Smooth muscle cell (in vitro differentiated cells): ENCODE data around the gene TAPBPL. TPM values are rescaled to one million over a fixed set of nuclear protein-coding genes. Genes with fewer than 3 reads are reported as not detected.
"Not testable (repeated sequence)": the region's sequence is repeated elsewhere in the genome, so short reads cannot be mapped to it uniquely, and the experiment has no call there.

ENCODE experiments used
- DNase-seq: peaks from one replicate; lab custom pipeline; 2025; ENCODE audit not compliant: unreplicated experiment; lab: John Stamatoyannopoulos, UW
- H2AFZ ChIP-seq: fragments of 200-600 bp; sonication (generic); 2 replicates; pipeline ENCODE4 v1.6.0; 2016; ENCODE audit warnings: antibody characterized with exemption, low read depth, mild to moderate bottlenecking
- H3F3A ChIP-seq: fragments of 200-600 bp; sonication (generic); 2 replicates; pipeline ENCODE4 v1.6.0; 2017; ENCODE audit warnings: antibody characterized with exemption, low read depth
- H3K27ac ChIP-seq: fragments of 200-600 bp; sonication (generic); 2 replicates; pipeline ENCODE4 v1.5.1; 2016; ENCODE audit warnings: low read depth, mild to moderate bottlenecking
- H3K27me3 ChIP-seq: fragments of 200-600 bp; sonication (generic); 2 replicates; pipeline ENCODE4 v1.6.1; 2016; ENCODE audit warnings: low read depth, mild to moderate bottlenecking
- H3K36me3 ChIP-seq: fragments of 200-600 bp; sonication (generic); 2 replicates; pipeline ENCODE4 v1.5.1; 2016; ENCODE audit warnings: low read depth
- H3K4me1 ChIP-seq: fragments of 200-600 bp; sonication (generic); 2 replicates; pipeline ENCODE4 v1.5.1; 2016; ENCODE audit warnings: low read depth
- H3K4me2 ChIP-seq: fragments of 200-600 bp; sonication (generic); 2 replicates; pipeline ENCODE4 v1.6.0; 2016; ENCODE audit warnings: mild to moderate bottlenecking
- H3K4me3 ChIP-seq: fragments of 200-600 bp; sonication (generic); 2 replicates; pipeline ENCODE4 v1.5.1; 2016; ENCODE audit warnings: mild to moderate bottlenecking
- H3K79me2 ChIP-seq: fragments of 200-600 bp; sonication (generic); 2 replicates; pipeline ENCODE4 v1.6.0; 2016; ENCODE audit warnings: low read depth, mild to moderate bottlenecking
- H3K9ac ChIP-seq: fragments of 200-600 bp; sonication (generic); 2 replicates; pipeline ENCODE4 v1.6.0; 2016; ENCODE audit warnings: low read depth
- H3K9me3 ChIP-seq: fragments of 200-600 bp; sonication (generic); replicated peaks from 2 replicates; pipeline ENCODE4 v1.5.1; 2016; ENCODE audit warnings: low read depth
- H4K20me1 ChIP-seq: fragments of 200-600 bp; sonication (generic); 2 replicates; pipeline ENCODE4 v1.6.0; 2016; ENCODE audit warnings: low read depth
- WGBS: methylation state at CpG from one replicate; pipeline ENCODE4 v1.1.7; 2016; ENCODE audit warnings: low lambda C conversion rate; 5-methylcytosine and 5-hydroxymethylcytosine counted together
- polyA plus RNA-seq: library from polyadenylated mRNA; unstranded; fragments of >200 nt; fragmentation: Nextera tagmentation; extraction: Ambion mirVana; gene quantifications from 2 replicates; pipeline ENCODE4 v1.2.1, GENCODE V29; 2016
- total RNA-seq: library from RNA; depleted of rRNA; stranded (reverse); fragments of >200 nt; gene quantifications from 2 replicates; pipeline ENCODE4 v1.2.3, GENCODE V29; 2014
- TF ChIP-seq, protein P1 (sequence below): fragments of 200-600 bp; sonication (generic); IDR thresholded peaks from 2 replicates; pipeline ENCODE4 v1.5.1; 2017; ENCODE audit warnings: borderline replicate concordance, mild to moderate bottlenecking, antibody characterized with exemption; ENCODE audit not compliant: insufficient read depth, poor library complexity, severe bottlenecking

Gene TAPBPL
- total and polyA plus RNA-seq, 2 experiments from 2014 or later: 0.85 to 3.2 TPM

- no peaks in the 10 kb centered on the region for H3F3A ChIP-seq
- H3K27ac ChIP-seq: no peak overlapping the region
- no peaks in the 10 kb centered on the region for H3K4me1 ChIP-seq
- no peaks in the 10 kb centered on the region for H3K36me3 ChIP-seq
- no peaks in the 10 kb centered on the region for H3K79me2 ChIP-seq
- no peaks in the 10 kb centered on the region for H3K27me3 ChIP-seq
- no peaks in the 10 kb centered on the region for H4K20me1 ChIP-seq
- H3K9me3 ChIP-seq: no peaks in the 10 kb centered on the region
- no peak overlapping the region for H3K4me2 ChIP-seq
- TF ChIP-seq, protein P1, sequence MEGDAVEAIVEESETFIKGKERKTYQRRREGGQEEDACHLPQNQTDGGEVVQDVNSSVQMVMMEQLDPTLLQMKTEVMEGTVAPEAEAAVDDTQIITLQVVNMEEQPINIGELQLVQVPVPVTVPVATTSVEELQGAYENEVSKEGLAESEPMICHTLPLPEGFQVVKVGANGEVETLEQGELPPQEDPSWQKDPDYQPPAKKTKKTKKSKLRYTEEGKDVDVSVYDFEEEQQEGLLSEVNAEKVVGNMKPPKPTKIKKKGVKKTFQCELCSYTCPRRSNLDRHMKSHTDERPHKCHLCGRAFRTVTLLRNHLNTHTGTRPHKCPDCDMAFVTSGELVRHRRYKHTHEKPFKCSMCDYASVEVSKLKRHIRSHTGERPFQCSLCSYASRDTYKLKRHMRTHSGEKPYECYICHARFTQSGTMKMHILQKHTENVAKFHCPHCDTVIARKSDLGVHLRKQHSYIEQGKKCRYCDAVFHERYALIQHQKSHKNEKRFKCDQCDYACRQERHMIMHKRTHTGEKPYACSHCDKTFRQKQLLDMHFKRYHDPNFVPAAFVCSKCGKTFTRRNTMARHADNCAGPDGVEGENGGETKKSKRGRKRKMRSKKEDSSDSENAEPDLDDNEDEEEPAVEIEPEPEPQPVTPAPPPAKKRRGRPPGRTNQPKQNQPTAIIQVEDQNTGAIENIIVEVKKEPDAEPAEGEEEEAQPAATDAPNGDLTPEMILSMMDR: no peak
- no peak for DNase-seq
- no peak overlapping the region for H2AFZ ChIP-seq
- WGBS: 83% methylated on average over 23 of the region's 23 CpGs
- no peak overlapping the region for H3K9ac ChIP-seq
- no peak overlapping the region for H3K4me3 ChIP-seq
Measured at GRCh38 chr12:6425590-6426531, 26.0 kb upstream of the TAPBPL start.

DNA sequence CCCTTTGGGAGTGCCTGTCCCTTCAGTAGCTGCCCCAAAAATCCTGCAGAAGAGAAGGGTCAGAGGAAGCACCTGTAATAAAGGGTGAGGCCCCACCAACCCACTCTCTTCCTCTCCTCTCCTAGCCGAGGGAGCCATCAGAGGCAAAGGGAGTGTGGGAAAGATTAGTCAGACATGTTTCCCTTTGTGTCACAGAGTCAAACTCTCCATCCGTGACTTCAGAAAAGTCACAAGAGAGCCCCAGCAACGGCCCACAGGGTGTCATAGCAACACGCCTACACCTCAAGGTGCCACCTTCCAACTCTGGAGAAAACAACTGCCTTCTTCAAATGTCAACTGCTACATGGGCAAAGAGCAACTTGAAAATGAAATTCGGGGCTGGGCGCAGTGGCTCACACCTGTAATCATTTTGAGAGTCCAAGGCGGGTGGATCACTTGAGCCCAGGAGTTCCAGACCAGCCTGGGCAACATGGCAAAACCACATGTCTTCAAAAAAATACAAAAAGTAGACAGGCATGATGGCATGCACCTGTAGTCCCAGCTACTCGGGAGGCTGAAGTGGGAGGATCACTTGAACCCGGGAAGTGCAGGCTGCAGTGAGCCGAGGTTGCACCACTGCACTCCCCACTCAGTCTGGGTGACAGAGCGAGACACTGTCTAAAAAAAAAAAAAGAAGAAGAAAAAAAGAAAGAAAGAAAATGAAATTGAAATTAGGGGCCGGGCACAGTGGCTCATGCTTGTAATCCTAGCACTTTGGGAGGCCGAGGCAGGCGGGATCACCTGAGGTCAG, 24.8 kb upstream of the TAPBPL start:
- Histone ChIP-seq H3K4me1 (no peaks in the 10 kb centered on the region), H3K9me3 (no peaks in the 10 kb centered on the region), H3F3A (peaks cover 9% of the 10 kb centered on the region), H3K79me2 (no peaks in the 10 kb centered on the region), H3K27me3 (no peaks in the 10 kb centered on the region), H3K27ac (no peak overlapping the region), H4K20me1 (no peaks in the 10 kb centered on the region), H3K36me3 (no peaks in the 10 kb centered on the region), H3K4me2 (no peak overlapping the region), H3K4me3 (no peak overlapping the region), H2AFZ (no peak overlapping the region), H3K9ac (no peak overlapping the region)
- DNase-seq: no peak
- WGBS: 86% methylated on average over 14 of the region's 14 CpGs
- TF ChIP-seq, protein P1: no peak

- H3K36me3 ChIP-seq, H3K4me2 ChIP-seq, H3F3A ChIP-seq, H3K4me3 ChIP-seq, DNase-seq, H3K9me3 ChIP-seq, H2AFZ ChIP-seq, H3K4me1 ChIP-seq, H4K20me1 ChIP-seq, H3K27me3 ChIP-seq, H3K9ac ChIP-seq, H3K27ac ChIP-seq, H3K79me2 ChIP-seq: not testable (repeated sequence)
- WGBS: 94% methylated on average over 10 of the region's 10 CpGs
Measured at GRCh38 chr12:6427796-6428195, 24.0 kb upstream of the TAPBPL start.

DNA sequence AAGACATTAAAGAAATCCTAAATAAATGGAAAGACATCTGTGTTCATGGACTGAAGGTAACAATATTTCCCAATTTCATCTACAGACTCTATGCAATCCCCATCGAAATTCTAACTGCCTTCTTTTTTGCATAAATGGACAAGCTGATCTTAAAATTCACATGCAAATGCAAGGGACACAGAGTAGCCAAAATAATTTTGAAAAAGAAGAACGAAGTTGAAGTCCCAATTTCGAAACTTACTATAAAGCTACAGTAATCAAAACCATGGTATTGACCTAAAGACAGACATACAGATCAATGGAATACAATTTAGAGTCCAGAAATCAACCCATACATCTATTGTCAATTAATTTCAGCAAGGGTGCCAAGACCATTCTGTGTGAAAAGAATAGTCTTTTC, 23.5 kb upstream of the TAPBPL start:
- no peaks in the 10 kb centered on the region for H3K27me3 ChIP-seq
- H3K9me3 ChIP-seq: no peaks in the 10 kb centered on the region
- H3F3A ChIP-seq: peaks cover 9% of the 10 kb centered on the region
- no peaks in the 10 kb centered on the region for H4K20me1 ChIP-seq
- H3K9ac ChIP-seq: no peak overlapping the region
- TF ChIP-seq, protein P1: no peak
- no peaks in the 10 kb centered on the region for H3K36me3 ChIP-seq
- WGBS: 87% methylated on average over 3 of the region's 3 CpGs
- no peaks in the 10 kb centered on the region for H3K79me2 ChIP-seq
- no peak for DNase-seq
- H3K4me1 ChIP-seq: no peaks in the 10 kb centered on the region
- H2AFZ ChIP-seq: no peak overlapping the region
- H3K4me2 ChIP-seq: no peak overlapping the region
- no peak overlapping the region for H3K4me3 ChIP-seq
- no peak overlapping the region for H3K27ac ChIP-seq
